T-helper 17 cell (primary cell): ENCODE data around the gene CHST11. TPM values are rescaled to one million over a fixed set of nuclear protein-coding genes. Genes with fewer than 3 reads are reported as not detected.

Experiments
- ATAC-seq: fragments of 150-1000 bp; cut with Tn5 transposase; 2 replicates; pipeline ENCODE4 v1.10.0; 2021; ENCODE audit warnings: mild to moderate bottlenecking, moderate library complexity
- DNase-seq, 3 donors: peaks; one replicate each; pipeline versions ENCODE4 v3.0.0 to v3.0.0-alpha.2; 2020 to 2021
- H3K9me3 ChIP-seq: one replicate; pipeline ENCODE4 v1.7.0; 2013; ENCODE audit warnings: low read length, mild to moderate bottlenecking; ENCODE audit not compliant: control insufficient read depth, poor library complexity, severe bottlenecking
- H3K27ac Mint-ChIP-seq: one replicate; pipeline ENCODE4 v1.8.0; 2022; ENCODE audit warnings: mild to moderate bottlenecking, moderate library complexity, mixed read lengths
- H3K27me3 Mint-ChIP-seq: one replicate; pipeline ENCODE4 v1.8.0; 2022; ENCODE audit warnings: mixed read lengths
- H3K36me3 Mint-ChIP-seq: one replicate; pipeline ENCODE4 v1.8.0; 2022; ENCODE audit warnings: low read depth, mixed read lengths
- H3K4me1 Mint-ChIP-seq: one replicate; pipeline ENCODE4 v1.8.0; 2022; ENCODE audit warnings: mild to moderate bottlenecking, mixed read lengths
- H3K4me3 Mint-ChIP-seq: one replicate; pipeline ENCODE4 v1.8.0; 2022; ENCODE audit warnings: mild to moderate bottlenecking, moderate library complexity, mixed read lengths
- total RNA-seq, 4 donors: library from RNA in 2 of 4; stranded (reverse) in 2 of 4; gene quantifications; one replicate each; pipeline ENCODE4 v1.2.3 and lab custom pipeline; 2022 to 2026

CHST11 gene
- total RNA-seq, 2 donors from 2014 or later = 76.6 to 78.3 TPM

DNA sequence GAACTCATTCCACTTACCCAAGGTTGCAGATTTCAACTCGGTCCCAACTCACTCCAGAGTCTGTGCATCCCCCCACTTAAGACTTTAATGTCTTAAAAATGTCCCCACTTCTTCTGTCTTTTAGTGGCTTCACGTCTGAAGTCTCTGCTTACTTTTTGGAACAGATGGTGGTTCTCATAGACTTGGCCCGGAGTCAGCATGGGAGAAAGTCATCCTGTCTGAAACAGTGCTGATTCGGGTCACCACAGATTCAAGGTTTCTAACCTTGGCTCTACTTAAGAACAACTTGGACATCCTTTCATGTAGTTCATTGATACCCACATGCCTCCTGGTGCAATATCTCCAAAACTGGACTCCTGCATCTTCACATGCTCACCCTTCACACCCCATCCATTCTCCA, 26.0 kb downstream of the CHST11 start:
- peaks cover 81% of the 10 kb centered on the region for H3K4me1 Mint-ChIP-seq
- H3K27ac Mint-ChIP-seq = peak overlapping the region; percentile 83
- no peak overlapping the region for H3K4me3 Mint-ChIP-seq
- no peaks in the 10 kb centered on the region for H3K9me3 ChIP-seq
- peaks cover 4% of the 10 kb centered on the region for H3K36me3 Mint-ChIP-seq
- DNase-seq (no peak), ATAC-seq (no peak)
- H3K27me3 Mint-ChIP-seq = no peaks in the 10 kb centered on the region

DNA sequence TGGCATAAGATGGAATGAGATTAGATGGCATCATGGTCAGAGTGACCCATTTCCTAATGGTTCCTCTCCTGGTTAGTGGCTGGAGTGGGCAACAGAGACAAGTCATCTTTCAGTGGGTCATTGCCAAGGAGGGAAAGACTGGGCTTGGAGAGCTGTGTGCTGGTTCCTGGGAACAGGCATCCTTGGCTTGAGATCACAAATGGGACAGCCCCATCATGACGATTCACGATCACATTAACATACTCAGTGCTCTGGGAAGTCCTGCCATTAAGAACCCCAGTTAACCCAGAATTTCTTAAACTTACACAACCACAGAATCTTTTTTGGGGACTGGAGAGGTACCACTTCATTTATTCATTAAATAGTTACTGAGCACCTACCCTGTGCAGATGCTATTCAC, 27.3 kb downstream of the CHST11 start:
- Mint-ChIP-seq H3K4me1 (peaks cover 74% of the 10 kb centered on the region), H3K4me3 (peak overlapping the region; percentile 71), H3K27me3 (no peaks in the 10 kb centered on the region), H3K36me3 (peaks cover 4% of the 10 kb centered on the region), H3K27ac (peak overlapping the region; percentile 83)
- DNase-seq (no peak), ATAC-seq (no peak)
- H3K9me3 ChIP-seq = no peaks in the 10 kb centered on the region

DNA sequence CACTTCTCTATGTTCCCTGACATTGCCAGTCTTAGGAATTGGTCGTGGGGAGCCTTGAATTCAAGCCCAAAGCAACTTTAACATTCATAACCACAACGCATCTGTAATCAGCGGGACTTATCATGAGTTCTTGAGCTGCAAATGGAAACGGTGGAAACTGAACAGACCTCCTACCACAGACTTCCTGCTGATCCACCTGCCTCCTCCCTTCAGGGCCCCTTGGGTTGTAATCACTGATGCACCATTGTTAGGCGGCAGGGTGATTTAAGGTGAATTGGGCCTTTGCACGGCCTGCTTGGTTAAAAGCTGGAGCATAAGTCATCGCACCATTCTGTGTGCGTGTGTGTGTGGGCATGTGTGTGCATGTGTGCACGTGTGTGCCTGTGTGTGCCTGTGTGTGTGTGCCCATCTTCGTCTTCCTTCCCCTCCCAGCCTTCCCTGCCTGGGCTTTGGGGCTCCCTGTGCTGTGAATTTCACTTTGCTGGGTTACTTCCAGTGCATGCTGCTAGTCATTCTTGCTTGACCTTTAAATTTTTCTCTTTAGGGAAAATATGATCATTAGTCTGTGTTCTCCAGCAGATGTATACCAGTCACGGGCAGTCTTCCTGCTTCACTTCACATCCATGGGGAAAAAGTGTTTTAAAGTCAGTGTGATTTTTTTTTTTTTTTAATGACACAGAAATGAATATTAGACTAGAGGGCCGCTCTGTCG, 29.1 kb downstream of the CHST11 start:
- Mint-ChIP-seq H3K27ac (peak overlapping the region; percentile 83), H3K27me3 (no peaks in the 10 kb centered on the region), H3K36me3 (peaks cover 4% of the 10 kb centered on the region), H3K4me3 (peak overlapping the region; percentile 68), H3K4me1 (peaks cover 77% of the 10 kb centered on the region)
- DNase-seq = peak in 1 of 3 donors; percentile 36
- H3K9me3 ChIP-seq = no peaks in the 10 kb centered on the region
- peak; percentile 92 for ATAC-seq

DNA sequence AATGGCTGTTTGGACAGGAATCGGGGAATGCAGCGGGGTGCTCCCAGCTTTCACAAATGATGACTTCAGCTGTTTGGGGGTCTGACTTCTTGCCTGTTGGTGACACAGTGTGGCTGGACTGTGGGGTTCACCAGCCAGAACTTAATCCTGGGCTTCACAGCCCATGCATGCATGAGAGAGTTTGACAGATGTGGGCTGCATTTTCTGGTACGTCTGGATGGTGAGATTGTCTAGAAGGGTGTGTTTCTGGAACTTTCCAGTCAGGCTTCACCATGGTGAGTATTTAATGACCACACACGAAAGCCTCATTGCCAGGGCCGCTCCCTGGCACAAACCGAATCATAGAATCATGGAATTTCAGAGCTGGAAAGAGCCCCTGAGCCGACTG, 29.6 kb downstream of the CHST11 start:
- peaks cover 2% of the 10 kb centered on the region for H3K36me3 Mint-ChIP-seq
- peaks cover 76% of the 10 kb centered on the region for H3K4me1 Mint-ChIP-seq
- no peak for ATAC-seq
- H3K4me3 Mint-ChIP-seq = peak overlapping the region; percentile 45
- DNase-seq = no peak
- no peaks in the 10 kb centered on the region for H3K27me3 Mint-ChIP-seq
- H3K27ac Mint-ChIP-seq = peak overlapping the region; percentile 83
- H3K9me3 ChIP-seq = no peaks in the 10 kb centered on the region

DNA sequence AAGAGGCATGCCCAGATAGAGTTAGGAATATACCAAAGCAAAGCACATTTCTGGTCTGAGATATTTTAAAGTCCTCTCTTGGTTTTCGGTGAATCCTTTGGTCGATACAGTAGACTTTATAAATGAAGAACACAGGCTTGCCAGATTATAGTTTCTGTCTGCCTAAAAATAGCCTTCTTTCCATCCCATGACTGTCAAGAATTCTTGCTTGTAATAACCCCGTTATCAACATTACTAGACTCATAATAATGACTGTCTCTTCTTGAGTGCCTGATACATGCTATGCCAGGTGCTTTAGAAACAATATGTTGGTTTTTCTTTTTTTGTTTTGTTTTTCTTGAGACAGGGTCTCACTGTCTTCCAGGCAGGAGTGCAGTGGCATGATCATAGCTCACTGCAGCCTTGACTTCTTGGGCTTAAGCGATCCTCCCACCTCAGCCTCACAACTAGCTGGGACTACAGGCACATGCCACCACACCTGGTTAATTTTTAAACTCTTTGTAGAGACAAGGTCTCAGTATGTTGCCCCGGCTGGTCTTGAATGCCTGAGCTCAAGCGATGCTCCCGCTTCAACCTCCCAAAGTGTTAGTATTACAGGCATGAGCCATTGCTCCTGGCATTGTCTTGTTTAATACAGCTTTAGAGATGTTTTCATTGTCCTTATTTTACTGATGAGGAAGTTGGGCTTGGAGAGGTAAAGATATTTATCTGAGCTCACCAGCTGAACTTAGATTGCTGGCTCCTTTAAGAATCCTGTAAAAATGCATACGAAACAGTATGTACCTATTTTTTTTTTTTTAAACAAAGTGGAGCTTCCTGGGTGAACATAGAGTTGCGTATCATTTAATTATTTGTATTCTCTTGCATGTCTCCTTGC, 30.4 kb downstream of the CHST11 start:
- no peaks in the 10 kb centered on the region for H3K9me3 ChIP-seq
- Mint-ChIP-seq H3K36me3 (peaks cover 3% of the 10 kb centered on the region), H3K4me3 (no peak overlapping the region), H3K27me3 (no peaks in the 10 kb centered on the region), H3K27ac (peak overlapping the region; percentile 83), H3K4me1 (peaks cover 74% of the 10 kb centered on the region)
- ATAC-seq (no peak), DNase-seq (no peak)

DNA sequence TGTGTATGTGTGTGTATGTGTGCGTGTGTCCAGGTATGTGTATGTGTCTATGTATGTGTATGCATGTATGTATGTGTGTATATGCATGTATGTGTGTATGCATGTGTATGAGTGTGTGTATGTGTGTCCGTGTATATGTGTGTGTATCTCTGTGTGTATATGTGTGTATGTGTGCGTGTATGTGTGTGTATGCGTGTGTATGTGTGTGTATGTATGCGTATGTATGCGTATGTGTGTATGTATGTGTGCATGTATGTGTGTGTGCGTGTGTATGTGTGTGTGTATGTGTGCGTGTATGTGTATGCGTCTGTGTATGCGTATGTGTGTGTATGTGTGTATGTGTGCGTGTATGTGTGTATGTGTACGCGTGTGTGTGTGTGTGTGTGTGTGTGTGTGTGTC, 31.6 kb downstream of the CHST11 start:
- no peaks in the 10 kb centered on the region for H3K27me3 Mint-ChIP-seq
- peaks cover 5% of the 10 kb centered on the region for H3K36me3 Mint-ChIP-seq
- peak overlapping the region; percentile 31 for H3K4me3 Mint-ChIP-seq
- H3K4me1 Mint-ChIP-seq = peaks cover 68% of the 10 kb centered on the region
- ATAC-seq = no peak
- H3K27ac Mint-ChIP-seq = peak overlapping the region; percentile 77
- H3K9me3 ChIP-seq = no peaks in the 10 kb centered on the region
- DNase-seq = no peak

DNA sequence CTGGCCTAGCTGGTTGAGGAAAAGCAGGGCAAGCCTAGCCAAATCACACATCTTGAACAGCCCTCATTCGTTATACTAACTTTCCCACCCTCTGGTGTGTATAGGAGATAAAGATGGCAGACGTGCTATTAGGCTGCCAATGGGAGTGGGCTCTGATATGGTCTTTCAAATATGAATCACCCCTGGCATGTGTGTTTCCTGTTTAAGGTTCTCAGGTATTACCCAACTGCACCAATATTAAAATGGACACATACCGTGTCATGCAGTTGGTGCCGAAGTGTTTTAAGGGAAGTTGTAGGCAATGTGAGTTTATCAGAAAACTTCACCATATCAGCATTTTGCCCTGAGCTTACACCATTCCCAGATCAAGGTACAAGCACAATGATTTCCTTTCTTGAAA, 33.4 kb downstream of the CHST11 start:
- Mint-ChIP-seq H3K36me3 (peaks cover 5% of the 10 kb centered on the region), H3K4me3 (peak overlapping the region; percentile 57), H3K27me3 (no peaks in the 10 kb centered on the region), H3K27ac (peak overlapping the region; percentile 99), H3K4me1 (peaks cover 66% of the 10 kb centered on the region)
- H3K9me3 ChIP-seq = no peaks in the 10 kb centered on the region
- no peak for DNase-seq
- ATAC-seq = no peak

DNA sequence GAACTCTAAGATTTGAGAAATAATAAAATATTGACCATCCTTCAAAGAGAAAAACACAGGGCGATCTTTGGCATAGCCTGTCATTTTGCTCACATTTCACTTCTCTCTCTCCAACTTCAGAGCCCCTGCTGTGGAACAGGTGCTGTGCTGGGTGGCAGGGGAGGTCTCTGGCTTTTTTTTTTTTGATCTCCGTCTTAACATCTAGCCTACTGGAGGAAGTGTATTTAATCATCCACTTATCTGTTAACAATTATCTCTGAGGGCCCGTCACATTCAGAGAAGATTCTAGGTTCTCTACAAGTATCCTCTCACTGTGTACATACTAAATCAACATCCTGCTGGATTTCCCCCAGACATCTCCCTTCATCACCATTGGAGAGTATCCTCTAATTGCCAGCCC, 34.1 kb downstream of the CHST11 start:
- peak overlapping the region; percentile 99 for H3K27ac Mint-ChIP-seq
- peaks cover 62% of the 10 kb centered on the region for H3K4me1 Mint-ChIP-seq
- peak overlapping the region; percentile 12 for H3K4me3 Mint-ChIP-seq
- DNase-seq (no peak), ATAC-seq (no peak)
- no peaks in the 10 kb centered on the region for H3K9me3 ChIP-seq
- peaks cover 7% of the 10 kb centered on the region for H3K36me3 Mint-ChIP-seq
- no peaks in the 10 kb centered on the region for H3K27me3 Mint-ChIP-seq

DNA sequence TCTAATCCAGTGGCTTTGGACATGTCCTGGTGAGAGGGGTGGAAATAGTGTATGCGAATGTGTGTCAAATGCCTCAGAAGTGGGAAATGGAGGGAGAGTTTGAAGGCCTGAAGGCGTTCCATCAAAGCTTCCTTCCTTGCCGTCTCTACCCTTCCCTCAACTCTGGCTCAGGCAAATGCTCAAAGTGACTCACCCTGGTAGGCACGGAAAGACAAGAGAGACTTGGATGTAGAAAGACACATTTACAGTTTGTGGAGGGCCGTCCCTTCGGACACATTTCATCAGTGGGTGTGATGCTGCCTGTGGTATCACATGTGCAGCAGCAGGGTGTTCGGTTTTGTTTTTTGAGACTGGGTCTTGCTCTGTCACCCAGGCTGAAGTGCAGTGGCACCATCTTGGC, 36.7 kb downstream of the CHST11 start:
- ATAC-seq = no peak
- DNase-seq = no peak
- H3K27ac Mint-ChIP-seq = peak overlapping the region; percentile 99
- no peaks in the 10 kb centered on the region for H3K9me3 ChIP-seq
- H3K36me3 Mint-ChIP-seq = peaks cover 7% of the 10 kb centered on the region
- H3K27me3 Mint-ChIP-seq = no peaks in the 10 kb centered on the region
- peak overlapping the region; percentile 77 for H3K4me3 Mint-ChIP-seq
- peaks cover 62% of the 10 kb centered on the region for H3K4me1 Mint-ChIP-seq

DNA sequence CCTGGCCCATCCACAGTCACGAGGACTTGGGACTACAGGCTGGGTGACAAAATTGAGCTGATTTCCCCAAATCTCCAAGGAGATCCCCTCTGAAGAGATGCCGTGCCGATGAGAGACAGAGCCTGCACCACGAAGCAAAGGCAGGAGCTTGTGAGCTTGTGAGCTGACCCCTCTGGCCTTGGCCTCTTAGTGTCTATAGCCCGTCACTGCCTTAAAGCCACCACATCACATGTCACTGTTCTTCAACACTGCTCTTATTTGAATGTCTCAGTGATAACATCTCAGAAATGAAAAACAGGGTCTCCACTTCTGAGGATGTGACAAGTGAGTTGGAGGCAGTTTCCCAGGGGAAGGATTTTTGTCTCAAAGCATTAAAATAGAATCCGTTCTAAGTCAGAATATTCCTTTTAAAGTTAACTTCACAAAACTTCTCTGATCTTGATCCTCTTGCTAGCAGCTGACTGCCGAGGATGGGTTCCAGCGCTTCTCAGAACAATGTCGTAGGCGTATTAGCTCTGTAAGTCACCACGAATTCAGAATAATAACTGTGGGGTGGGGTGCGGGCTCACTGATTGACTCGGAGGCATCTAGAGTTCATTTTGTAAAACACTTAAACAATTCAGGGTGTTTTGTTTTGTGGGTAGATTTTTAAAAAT, 37.5 kb downstream of the CHST11 start:
- no peaks in the 10 kb centered on the region for H3K27me3 Mint-ChIP-seq
- H3K4me1 Mint-ChIP-seq = peaks cover 70% of the 10 kb centered on the region
- H3K9me3 ChIP-seq = no peaks in the 10 kb centered on the region
- peak overlapping the region; percentile 99 for H3K27ac Mint-ChIP-seq
- peak overlapping the region; percentile 77 for H3K4me3 Mint-ChIP-seq
- DNase-seq (peak in 2 of 3 donors; percentile 21 to 27), ATAC-seq (peak; percentile 53)
- peaks cover 7% of the 10 kb centered on the region for H3K36me3 Mint-ChIP-seq

DNA sequence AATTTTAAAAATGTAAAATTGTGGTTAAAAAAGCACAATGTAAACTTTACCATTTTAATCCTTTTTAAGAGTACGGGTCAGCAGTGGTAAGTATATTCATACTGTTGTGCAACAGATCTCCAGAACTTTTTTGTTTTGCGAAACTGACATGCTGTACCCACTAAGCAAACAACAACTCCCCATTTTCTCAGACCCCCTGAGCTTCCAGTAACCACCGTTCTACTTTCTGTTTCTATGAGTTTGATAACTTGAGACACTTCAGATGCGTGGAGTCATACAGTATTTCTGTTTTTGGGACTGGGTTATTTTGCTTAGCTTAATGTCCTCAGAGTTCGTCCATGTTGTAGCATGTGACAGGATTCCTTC, 38.0 kb downstream of the CHST11 start:
- Mint-ChIP-seq H3K27ac (peak overlapping the region; percentile 99), H3K4me3 (peak overlapping the region; percentile 77), H3K4me1 (peaks cover 73% of the 10 kb centered on the region), H3K27me3 (no peaks in the 10 kb centered on the region), H3K36me3 (peaks cover 7% of the 10 kb centered on the region)
- DNase-seq = no peak
- ATAC-seq = peak; percentile 10
- no peaks in the 10 kb centered on the region for H3K9me3 ChIP-seq

DNA sequence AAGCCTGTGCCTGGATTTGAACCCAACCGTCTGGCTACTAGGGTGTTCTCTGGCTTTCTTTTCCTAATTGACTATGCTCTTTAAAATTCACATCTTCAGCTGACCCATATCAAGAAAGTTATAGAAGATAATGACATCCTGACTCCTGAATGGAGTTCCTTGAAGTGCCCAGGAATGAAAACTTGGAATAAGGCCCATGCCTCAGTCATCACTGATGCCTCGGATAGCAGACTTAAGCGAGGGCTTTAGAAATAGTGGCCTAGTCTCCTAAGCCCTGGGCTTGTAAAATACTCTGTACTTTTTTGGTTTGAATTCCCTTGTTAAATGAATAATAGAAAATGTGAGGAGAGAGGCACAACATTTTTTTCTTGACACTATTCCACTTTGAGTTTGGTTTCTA, 39.0 kb downstream of the CHST11 start:
- ATAC-seq (no peak), DNase-seq (no peak)
- Mint-ChIP-seq H3K4me3 (peak overlapping the region; percentile 33), H3K27ac (peak overlapping the region; percentile 99), H3K27me3 (no peaks in the 10 kb centered on the region), H3K4me1 (peaks cover 72% of the 10 kb centered on the region), H3K36me3 (peaks cover 7% of the 10 kb centered on the region)
- no peaks in the 10 kb centered on the region for H3K9me3 ChIP-seq

DNA sequence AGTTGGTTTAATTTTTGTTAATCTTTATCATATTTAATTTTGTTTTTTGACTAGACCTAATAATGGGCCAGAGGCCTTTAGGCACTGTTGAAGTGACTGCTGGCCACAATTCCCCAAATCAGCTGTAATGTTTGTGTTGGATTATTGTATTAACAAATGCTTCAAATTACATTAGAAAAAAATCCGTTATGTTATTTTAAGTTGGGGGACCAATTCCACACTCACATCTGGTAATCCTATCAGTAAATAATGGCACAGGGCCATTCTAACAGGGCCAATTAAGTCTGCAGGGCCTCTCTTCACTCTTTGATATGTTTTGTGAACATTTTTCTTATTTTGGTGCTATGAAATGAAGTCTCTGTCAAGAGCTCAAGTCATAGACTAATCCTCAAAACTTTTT, 39.6 kb downstream of the CHST11 start:
- no peak overlapping the region for H3K4me3 Mint-ChIP-seq
- peaks cover 7% of the 10 kb centered on the region for H3K36me3 Mint-ChIP-seq
- no peak for DNase-seq
- H3K27me3 Mint-ChIP-seq = no peaks in the 10 kb centered on the region
- H3K27ac Mint-ChIP-seq = peak overlapping the region; percentile 99
- peaks cover 69% of the 10 kb centered on the region for H3K4me1 Mint-ChIP-seq
- ATAC-seq = no peak
- no peaks in the 10 kb centered on the region for H3K9me3 ChIP-seq
